Hematopoietic multipotent progenitor cell treated with erythropoietin and hydrocortisone succinate and interleukin-3 and kit ligand, for 6 days (in vitro differentiated cells): ENCODE results near the gene HERC2.
"Not testable (repeated sequence)": the region's sequence is repeated elsewhere in the genome, so short reads cannot be mapped to it uniquely, and the experiment has no call there.

Experiments used
- DNase-seq: peaks from one replicate; pipeline ENCODE4 v3.0.0-alpha.2; 2015

Gene HERC2

DNA sequence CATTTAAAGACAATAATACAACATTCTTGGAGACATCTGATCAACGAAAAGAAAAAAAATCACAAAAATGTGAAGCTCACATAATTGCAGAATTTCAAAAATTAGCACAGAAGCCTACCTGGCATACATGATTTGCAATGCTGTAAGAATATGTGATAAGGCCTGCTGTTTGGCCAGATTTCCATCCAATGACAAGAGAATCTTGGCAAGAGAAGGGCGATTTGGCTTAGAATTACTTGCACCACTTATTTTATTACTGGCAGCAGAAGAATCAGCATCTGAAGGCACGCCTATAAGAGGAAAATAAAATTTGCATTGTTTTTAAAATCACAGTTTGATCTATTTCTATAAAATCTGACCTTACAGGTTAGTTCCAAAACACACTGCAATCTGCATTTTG lies 152.6 kb downstream of the HERC2 start:
- no peak for DNase-seq

DNA sequence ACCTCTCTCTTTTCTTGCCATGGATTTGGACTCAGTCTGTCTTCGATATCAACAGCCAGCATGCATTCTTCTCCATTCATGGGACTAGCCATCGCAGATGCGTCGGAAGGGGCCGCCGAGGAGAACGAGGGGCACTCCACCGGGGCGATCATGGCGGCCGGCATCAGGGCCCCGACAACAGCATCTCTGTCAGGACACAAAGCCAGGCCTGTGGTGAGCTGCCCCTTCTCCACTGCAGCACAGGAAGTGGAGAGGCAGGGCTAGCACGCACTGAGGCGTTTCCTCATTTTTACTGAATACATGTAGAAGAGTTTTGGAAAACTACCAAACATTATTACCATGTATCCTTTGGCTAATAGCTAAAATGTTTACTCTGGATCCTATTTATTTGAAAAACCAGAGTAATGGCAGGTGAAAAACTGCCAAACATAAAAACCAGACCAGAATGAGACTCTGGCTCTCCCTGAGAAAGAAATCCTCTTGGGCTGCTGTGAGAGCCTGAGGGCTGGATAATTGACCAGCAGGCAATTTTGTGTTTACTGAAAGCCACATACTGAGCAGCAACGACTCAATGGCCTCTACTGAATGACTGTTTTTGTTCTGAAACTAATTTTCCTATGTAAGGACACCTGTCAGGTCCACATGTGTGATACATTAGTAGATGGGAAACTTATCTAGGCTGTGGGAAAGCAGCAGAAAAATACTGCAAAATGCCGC lies 153.4 kb downstream of the HERC2 start:
- peak; percentile 46 for DNase-seq

DNA sequence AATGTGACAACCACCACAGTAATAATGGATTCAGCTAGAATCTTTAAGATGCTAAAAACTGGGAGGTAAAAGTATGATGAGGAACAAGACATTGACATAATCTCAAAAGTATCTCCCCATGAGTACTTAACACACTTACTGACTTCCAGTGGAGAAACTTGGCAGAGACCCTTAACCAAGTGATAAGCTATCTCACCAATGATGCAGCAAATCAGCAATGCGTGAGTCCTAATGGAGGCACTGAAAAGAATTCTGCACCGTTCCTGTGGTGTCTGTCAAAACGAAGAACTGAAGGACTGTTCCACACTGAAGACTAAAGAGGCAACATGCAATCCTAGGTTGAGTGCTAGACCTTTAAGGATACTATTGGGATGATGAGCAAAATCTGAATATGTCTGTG lies 154.9 kb downstream of the HERC2 start:
- peak; percentile 9 for DNase-seq

DNA sequence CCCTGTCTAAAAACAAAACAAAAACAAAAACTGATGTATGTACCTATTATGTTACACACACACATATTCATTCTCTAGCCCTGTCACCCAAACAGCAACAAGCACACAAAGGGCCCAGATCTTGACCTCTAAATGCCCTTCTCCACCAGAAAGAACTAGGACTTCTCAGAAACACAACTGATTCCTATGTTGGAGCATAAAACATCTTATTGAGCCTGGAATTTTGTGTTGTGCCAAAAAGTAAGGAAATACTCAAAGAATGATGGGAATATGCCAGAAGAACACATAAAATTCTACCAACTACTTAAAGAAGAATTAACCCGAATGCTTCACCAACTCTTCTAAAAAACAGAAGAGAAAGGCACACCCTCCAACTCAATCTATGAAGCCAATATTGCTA lies 156.2 kb downstream of the HERC2 start:
- DNase-seq = no peak

GRCh38 chr15:28164876-28165275 lies 157.1 kb downstream of the HERC2 start:
- DNase-seq = no peak

DNA sequence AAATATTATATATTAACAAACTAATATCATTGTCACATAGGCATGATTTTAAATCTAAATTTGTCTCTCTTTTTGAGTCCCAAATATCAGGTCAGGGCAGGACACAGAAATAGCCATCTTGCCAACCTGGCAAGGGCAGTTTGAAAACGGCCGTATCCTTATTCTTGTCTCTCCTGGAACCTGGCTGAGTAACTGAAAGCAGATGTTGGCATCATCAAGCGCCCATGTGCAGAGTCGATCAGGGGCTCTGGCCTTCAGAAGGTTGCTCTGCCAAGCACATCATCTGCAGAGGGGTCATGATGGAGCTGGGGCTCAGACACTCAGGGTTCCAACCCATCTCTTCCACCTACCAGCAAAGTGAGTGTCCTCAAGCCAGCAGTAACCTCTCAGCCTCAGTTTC lies 167.7 kb downstream of the HERC2 start:
- no peak for DNase-seq

DNA sequence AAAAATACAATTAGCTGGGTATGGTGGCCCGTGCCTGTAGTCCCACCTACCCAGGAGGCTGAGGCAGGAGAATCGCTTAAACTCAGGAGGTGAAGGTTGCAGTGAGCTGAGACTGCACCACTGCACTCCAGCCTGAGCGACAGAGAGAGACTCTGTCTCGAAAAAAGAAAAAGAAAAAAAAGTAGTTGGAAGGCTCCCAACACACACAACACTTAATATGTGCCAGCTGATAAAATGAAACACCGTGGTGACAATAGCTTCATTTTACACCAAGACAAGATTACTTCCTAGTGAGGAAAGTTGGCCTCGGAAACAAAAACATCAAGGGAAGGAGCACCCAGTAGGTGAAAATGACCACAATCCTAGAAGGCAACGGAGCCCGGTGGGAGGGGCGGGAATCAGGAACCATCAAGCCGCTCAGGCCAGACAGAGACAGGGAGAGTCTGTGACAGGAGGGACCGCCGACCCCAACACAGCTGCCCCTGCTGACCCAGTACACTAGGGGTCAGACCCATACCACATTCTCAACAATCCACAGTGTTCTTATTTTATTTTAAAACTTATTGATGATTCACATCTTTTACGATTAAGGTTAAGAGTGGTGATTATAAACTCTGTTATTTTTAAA lies 168.4 kb downstream of the HERC2 start:
- DNase-seq = no peak

DNA sequence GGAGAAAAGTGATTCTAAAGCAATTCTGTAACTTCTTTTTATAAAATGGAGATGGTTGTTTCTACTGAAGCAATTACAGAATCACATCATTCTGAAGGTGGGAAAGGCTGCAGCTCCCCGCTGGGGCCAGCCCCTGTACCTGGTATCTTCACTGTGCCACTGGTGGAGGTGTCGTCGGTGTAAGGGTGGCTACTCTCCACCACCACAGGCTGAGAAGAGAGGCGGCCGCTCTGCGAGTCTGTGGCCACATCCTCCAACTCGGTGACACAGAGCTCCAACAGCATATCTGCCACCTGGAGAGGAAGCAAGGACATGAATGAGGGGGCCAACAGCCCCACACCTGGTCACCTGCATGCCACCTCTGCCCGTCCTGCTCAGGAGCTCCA lies 169.4 kb downstream of the HERC2 start:
- DNase-seq = not testable (repeated sequence)

GRCh38 chr15:28151864-28152537 lies 170.0 kb downstream of the HERC2 start:
- DNase-seq = not testable (repeated sequence)

DNA sequence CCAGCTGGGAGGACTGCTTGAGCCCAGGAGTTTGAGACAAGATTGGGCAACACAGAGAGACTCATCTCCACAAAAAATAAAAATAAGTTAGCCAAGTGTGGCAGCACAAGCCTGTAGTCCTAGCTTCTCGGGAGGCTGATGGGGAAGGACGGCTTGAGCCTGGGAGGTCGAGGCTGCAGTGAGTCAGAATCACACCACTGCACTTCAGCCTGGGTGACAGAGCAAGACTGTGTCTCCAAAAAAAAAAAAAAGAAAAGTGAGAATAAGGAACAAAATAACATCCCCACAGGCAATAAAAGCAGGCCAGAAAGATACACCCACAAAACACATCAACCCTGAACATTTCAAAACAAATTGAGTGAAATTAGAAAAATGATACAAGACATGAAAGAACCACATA lies 174.2 kb downstream of the HERC2 start:
- DNase-seq = no peak

DNA sequence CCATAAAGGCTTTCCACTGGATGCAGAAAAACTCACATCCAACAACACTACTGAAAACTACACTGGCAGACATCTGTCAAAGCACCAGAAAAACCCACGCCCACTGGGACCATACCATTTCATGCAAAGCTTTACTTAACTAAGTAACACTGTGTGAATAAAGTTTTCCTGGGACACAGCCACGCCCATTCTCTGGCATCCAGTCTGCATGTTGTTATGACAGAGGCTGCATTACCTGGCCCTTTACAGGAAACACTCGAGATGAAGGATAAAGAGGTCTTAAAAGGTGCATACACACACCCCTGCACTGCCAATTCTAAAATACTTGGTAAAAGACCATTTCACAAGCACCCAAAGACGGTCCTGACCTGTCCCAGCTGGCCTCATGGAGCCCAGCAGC lies 176.6 kb downstream of the HERC2 start:
- DNase-seq = not testable (repeated sequence)

GRCh38 chr15:28140062-28140461 lies 181.9 kb downstream of the HERC2 start:
- no peak for DNase-seq

GRCh38 chr15:28137408-28138039 lies 184.5 kb downstream of the HERC2 start:
- DNase-seq = not testable (repeated sequence)

GRCh38 chr15:28136236-28136904 lies 185.6 kb downstream of the HERC2 start:
- not testable (repeated sequence) for DNase-seq

DNA sequence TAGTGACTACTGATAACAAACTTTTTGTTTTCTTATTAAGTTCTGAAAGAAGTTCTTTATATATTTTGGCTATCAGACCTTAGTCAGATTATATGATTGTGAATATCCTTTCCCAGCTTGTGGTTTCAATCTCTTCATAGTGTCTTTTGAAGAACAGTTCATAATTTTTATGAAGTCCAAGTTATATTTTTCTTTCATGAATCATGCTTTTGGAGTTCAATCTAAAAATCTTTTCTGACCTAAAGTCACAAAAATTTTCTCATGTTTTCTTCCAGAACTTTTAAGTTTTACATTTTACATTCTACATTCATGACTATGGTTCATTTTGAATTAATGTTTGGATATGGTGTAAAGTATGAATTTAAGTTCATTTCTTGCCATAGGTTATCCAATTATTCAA lies 188.7 kb downstream of the HERC2 start:
- no peak for DNase-seq

DNA sequence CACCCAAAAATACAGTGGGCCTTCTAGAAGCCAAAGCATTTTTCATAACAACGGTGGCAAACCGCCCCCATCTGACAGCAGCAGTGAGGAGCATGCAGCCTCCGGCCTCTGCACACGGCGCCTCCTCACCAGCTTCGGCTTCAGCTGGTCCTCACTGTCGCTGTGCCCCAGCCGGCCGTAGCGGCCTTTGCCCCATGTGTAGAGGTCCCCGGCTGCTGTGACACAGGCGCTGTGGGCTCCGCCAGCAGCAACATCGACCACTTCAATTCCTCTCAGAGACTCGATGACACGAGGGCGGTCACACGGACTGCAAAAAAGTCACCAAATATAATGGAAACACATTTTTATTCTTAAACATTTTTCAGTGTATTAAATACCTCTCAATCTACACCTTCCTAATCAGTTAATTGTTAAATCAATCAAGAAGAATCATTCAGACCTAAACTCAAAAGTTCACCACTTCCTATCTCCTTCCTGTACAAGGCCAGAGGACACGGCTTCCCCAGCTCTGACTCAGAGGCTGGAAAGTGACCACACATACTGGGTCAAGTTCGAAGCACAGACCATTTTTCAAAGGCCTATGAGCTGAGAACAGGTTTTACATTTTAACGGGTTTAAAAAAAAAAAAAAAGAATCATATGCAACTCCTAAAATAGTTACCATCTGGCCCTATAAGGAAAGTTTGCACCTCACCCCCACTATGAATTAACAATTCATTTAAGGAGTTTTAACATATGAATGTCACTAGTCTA lies 189.3 kb downstream of the HERC2 start:
- DNase-seq = no peak

DNA sequence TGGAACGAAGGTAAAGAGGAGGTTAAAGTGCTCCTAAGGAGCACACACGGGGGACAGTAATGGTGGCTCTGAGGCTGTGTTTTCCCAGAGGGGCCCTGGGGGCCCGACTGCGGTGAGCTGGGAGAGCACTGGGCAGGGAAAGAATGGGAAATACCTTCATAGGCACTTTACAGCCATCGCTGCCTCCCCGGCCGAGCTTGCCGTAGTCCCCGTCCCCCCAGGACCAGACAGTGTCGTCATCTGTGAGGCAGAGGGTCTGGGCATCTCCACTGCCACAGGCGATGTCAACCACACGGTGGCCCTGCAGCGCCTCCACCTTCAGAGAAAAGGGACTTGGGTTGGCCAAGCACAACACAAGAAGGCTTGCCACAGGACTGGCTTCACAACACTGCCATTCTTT lies 190.0 kb downstream of the HERC2 start:
- DNase-seq = no peak

DNA sequence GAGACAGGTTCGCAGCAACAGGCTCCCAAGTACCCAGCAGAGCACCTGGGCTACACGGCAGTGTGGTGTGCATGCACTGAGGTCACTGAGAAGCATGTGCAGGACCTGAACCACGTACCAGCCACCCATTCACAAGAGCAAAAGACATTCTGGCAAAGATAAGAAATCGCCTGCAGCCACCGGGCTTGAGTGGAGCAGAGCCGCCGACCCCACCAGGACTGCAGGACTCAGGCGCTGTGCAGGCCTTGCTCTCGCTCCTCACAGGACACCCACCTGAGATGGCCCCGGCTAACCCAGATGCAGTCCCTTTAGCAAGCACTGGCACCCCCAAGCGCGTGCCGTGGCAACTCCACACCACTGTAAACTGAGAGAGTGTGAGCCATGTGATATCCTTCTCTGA lies 190.6 kb downstream of the HERC2 start:
- no peak for DNase-seq

DNA sequence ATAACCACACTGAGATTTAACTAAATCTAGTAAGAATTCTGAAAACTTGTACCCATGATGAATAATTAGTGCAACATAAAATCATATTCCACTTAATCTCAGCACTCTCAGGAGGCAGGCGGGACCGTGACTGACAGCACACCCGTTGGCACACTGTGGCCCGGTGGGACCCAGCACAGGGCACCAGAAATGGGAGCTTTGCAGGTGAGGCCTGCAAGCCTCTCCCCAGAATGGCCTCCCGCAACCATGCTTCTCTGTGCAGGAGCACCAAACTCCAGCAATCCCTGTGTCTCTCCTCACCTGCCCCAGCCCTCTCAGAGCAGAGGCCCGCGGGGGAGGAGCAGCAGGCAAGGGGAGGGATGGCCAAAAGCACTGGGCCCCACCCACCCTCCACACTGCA lies 191.3 kb downstream of the HERC2 start:
- DNase-seq = no peak

DNA sequence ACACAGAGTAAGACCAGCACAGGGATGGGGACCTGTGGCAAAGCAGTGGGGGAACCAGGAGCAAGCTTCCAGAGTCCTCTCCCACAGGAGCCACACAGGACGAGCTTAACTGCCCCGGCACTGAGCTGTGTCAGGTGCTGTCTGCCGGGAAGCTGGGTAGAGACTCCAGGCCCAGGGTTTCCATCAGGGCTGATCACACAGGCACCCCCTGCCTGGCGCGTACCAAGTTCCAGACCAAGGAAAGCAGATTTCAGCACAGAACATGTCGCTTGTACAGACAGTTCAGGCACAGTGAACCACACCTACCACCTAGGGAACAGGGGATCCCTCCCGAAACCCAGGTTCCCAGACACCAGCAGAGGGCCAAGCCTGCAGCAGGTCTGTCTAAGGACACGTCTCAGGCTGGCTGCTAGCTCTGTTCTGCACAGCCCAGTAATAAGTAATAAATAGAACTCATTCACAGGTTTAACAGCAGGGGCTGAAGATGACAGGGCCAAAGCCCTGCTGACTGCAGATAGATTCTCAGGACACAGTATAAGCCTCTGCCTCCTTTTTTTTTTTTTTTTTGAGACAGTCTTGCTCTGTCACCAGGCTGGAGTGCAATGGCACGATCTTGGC lies 192.6 kb downstream of the HERC2 start:
- no peak for DNase-seq

- DNase-seq = no peak
Observed at GRCh38 chr15:28128031-28128430, 193.9 kb downstream of the HERC2 start.

GRCh38 chr15:28127036-28127435 lies 194.9 kb downstream of the HERC2 start:
- no peak for DNase-seq
